Spleen (tissue), 11 donors: ENCODE results near the gene PLCB3. TPM values are rescaled to one million over a fixed set of nuclear protein-coding genes. Genes with fewer than 3 reads are reported as not detected.

Experiments used
- DNase-seq: peaks from one replicate; pipeline ENCODE4 v3.0.0-alpha.2; 2020
- H3K27ac ChIP-seq, 8 donors: fragments of 200-600 bp; sonication (generic) in 7 of 8; 1 replicate in 4 of 8; 2 replicates in 4 of 8; pipeline versions ENCODE4 v1.5.0 to v1.8.0; 2016 to 2021; ENCODE audit warnings: inconsistent platforms in 4 of 8, mild to moderate bottlenecking in 4 of 8, moderate library complexity in 1 of 8
- H3K27me3 ChIP-seq, 7 donors: fragments of 200-600 bp; sonication (generic) in 6 of 7; replicated peaks in 1 of 7; 1 replicate in 4 of 7; 2 replicates in 3 of 7; pipeline versions ENCODE4 v1.5.0 to v1.8.0; 2016 to 2021; ENCODE audit warnings: inconsistent platforms in 3 of 7, mild to moderate bottlenecking in 1 of 7
- H3K36me3 ChIP-seq, 6 donors: fragments of 200-600 bp; sonication (generic) in 5 of 6; 1 replicate in 4 of 6; 2 replicates in 2 of 6; pipeline versions ENCODE4 v1.5.0 to v1.8.0; 2016 to 2021; ENCODE audit warnings: inconsistent platforms in 2 of 6
- H3K4me1 ChIP-seq, 6 donors: fragments of 200-600 bp; sonication (generic) in 5 of 6; 1 replicate in 3 of 6; 2 replicates in 3 of 6; pipeline versions ENCODE4 v1.5.0 to v1.8.0; 2016 to 2021; ENCODE audit warnings: inconsistent platforms in 3 of 6
- H3K4me3 ChIP-seq, 8 donors: fragments of 200-600 bp; sonication (generic) in 7 of 8; 1 replicate in 4 of 8; 2 replicates in 4 of 8; pipeline versions ENCODE4 v1.5.0 to v1.8.0; 2016 to 2021; ENCODE audit warnings: inconsistent platforms in 4 of 8, mild to moderate bottlenecking in 4 of 8, moderate library complexity in 2 of 8
- H3K9me3 ChIP-seq, 8 donors: fragments of 200-600 bp; sonication (generic) in 7 of 8; 1 replicate in 4 of 8; 2 replicates in 4 of 8; pipeline versions ENCODE4 v1.5.0 to v1.8.0; 2016 to 2021; ENCODE audit warnings: inconsistent platforms in 4 of 8
- POLR2A ChIP-seq, 3 donors: fragments of 450-650 bp; IDR thresholded peaks; one replicate each; pipeline ENCODE4 v1.5.1; 2017; ENCODE audit warnings: antibody characterized with exemption in 3 of 3, mild to moderate bottlenecking in 1 of 3
- POLR2AphosphoS5 ChIP-seq, 3 donors: sonication (generic); formaldehyde crosslinking; IDR thresholded peaks; one replicate each; pipeline ENCODE4 v1.5.1; 2017; ENCODE audit warnings: antibody characterized with exemption in 3 of 3
- WGBS, 5 donors: extraction: QIAGEN DNeasy Blood & Tissue Kit in 3 of 5; methylation state at CpG; one replicate each; pipeline versions ENCODE4 v1.1.5 to v1.1.7; 2013 to 2018; 5-methylcytosine and 5-hydroxymethylcytosine counted together
- intact Hi-C: fragments of 100-400 bp; cut with DNase I; formaldehyde crosslinking; loops from one replicate; pipeline ENCODE4 v1.15.0; 2023; ENCODE audit warnings: low total_unique reads
- polyA plus RNA-seq, 3 donors: library from polyadenylated mRNA; stranded (reverse); fragments of 200-250 nt; gene quantifications; one replicate each; pipeline ENCODE4 v1.2.1, GENCODE V29; 2013
- total RNA-seq, 7 donors: library from RNA; depleted of rRNA in 3 of 7; stranded (reverse); fragments of >200 nt in 3 of 7; fragmentation: NEBNext Ultra II Directional in 4 of 7; extraction: Animal tissue kit (Norgen Biotek cat#: 25700) in 4 of 7; gene quantifications; one replicate each; pipeline versions ENCODE4 v1.1.0 to v1.2.1, GENCODE V29; 2016 to 2021
- TF ChIP-seq, protein P1 (sequence below), 11 experiments: fragments of 200-600 bp in 7 of 11; fragments of 450-650 bp in 4 of 11; sonication (generic) in 4 of 11; IDR thresholded peaks in 8 of 11; conservative IDR thresholded peaks in 3 of 11; 1 replicate in 7 of 11; 2 replicates in 4 of 11; pipeline versions ENCODE4 v1.4.0 to v1.8.0; 2016 to 2021; ENCODE audit warnings: antibody characterized with exemption in 11 of 11, inconsistent platforms in 4 of 11, mild to moderate bottlenecking in 1 of 11
- donor health status: healthy with polysubstance abuse.
- donor health status: DM: no; HTN: no; CAD: no; lungs with moderate emphysema.
- donor health status: DM: no; HTN: no; CAD: no.
- donor health status: Bipolar disorder and iron deficiency.
- donor health status: healthy.
- donor health status: DM: no; HTN: no; CAD: no.
- donor health status: DM: yes; HTN: yes; CAD: no.

The PLCB3 gene
- total and polyA plus RNA-seq, 10 donors, result 3.8 to 28.3 (median 21.1) TPM

GRCh38 chr11:64223001-64223651 is 28.2 kb upstream of the PLCB3 start:
- peaks cover 23 to 82% (median 45%) of the 10 kb centered on the region in 6 donors for H3K4me1 ChIP-seq
- WGBS, 5 donors, result 60 to 87% (median 74%) methylated on average over 14 to 24 of the region's 24 CpGs
- intact Hi-C loops, result no loop called here
- no peaks in the 10 kb centered on the region for H3K9me3 ChIP-seq
- H3K27ac ChIP-seq, result peak overlapping the region in 6 of 8 donors; percentile 48 to 98 (median 83)
- peaks cover 0 to 67% (median 50%) of the 10 kb centered on the region in 6 donors for H3K36me3 ChIP-seq
- no peak overlapping the region for H3K4me3 ChIP-seq
- TF ChIP-seq POLR2A (IDR thresholded peaks at IDR 0.05) (no peak), POLR2AphosphoS5 (IDR thresholded peaks at IDR 0.05) (peak; percentile 54 to 83 (median 65))
- DNase-seq, result no peak
- H3K27me3 ChIP-seq, result no peaks in the 10 kb centered on the region

DNA sequence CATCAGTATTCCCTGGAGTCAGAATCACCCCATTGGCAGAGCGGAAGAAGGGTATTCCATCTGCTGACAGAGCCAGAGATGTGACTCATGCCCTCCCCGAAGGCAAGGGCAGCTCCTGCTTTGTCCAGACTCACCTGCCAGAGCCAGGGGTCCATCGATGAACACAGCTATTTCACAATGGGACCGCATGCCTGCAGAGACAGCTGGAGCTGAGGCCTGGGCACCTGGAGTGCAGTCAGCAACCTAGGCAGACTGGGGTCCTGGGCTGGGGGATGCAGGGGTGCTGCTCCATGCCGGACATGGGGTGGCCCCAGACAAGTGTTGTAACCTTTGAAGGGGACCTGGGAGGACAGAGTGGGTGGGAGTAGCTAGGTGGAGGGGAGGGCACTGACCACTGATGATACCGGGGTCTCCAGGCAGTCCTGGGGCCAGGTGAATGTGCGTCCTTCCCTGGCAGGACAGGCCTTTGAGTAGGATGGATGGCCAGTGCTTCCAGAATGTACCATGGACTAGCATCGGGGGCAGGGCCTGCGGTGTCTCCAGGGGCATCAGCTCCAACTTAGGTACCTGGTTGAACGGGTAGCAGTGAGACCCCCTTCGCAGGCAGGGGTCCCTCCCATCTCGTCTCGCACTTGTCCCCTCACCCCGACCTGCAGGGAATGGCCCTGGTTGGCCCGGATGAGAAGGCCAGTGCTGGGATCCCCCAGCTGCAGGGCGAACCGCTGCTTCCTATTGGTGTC is 27.0 kb upstream of the PLCB3 start:
- 84 to 92% (median 90%) methylated on average over 11 to 17 of the region's 17 CpGs for WGBS, 5 donors
- intact Hi-C loops, result no loop called here
- H3K27ac ChIP-seq, result peak overlapping the region in 5 of 8 donors; percentile 94 to 98 (median 98)
- no peak for TF ChIP-seq POLR2A (IDR thresholded peaks at IDR 0.05)
- peak; percentile 39 to 73 (median 44) for TF ChIP-seq POLR2AphosphoS5 (IDR thresholded peaks at IDR 0.05)
- TF ChIP-seq, protein P1, sequence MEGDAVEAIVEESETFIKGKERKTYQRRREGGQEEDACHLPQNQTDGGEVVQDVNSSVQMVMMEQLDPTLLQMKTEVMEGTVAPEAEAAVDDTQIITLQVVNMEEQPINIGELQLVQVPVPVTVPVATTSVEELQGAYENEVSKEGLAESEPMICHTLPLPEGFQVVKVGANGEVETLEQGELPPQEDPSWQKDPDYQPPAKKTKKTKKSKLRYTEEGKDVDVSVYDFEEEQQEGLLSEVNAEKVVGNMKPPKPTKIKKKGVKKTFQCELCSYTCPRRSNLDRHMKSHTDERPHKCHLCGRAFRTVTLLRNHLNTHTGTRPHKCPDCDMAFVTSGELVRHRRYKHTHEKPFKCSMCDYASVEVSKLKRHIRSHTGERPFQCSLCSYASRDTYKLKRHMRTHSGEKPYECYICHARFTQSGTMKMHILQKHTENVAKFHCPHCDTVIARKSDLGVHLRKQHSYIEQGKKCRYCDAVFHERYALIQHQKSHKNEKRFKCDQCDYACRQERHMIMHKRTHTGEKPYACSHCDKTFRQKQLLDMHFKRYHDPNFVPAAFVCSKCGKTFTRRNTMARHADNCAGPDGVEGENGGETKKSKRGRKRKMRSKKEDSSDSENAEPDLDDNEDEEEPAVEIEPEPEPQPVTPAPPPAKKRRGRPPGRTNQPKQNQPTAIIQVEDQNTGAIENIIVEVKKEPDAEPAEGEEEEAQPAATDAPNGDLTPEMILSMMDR (IDR thresholded peaks at IDR 0.05 in 8 of 11, conservative IDR thresholded peaks at IDR 0.05 in 3 of 11), result no peak
- H3K36me3 ChIP-seq, result peaks cover 0 to 59% (median 41%) of the 10 kb centered on the region in 6 donors
- DNase-seq, result peak; percentile 84
- H3K4me1 ChIP-seq, result peaks cover 27 to 84% (median 56%) of the 10 kb centered on the region in 6 donors
- H3K4me3 ChIP-seq, result peak overlapping the region in 1 of 8 donors; percentile 97
- H3K27me3 ChIP-seq, result no peaks in the 10 kb centered on the region
- H3K9me3 ChIP-seq, result no peaks in the 10 kb centered on the region

DNA sequence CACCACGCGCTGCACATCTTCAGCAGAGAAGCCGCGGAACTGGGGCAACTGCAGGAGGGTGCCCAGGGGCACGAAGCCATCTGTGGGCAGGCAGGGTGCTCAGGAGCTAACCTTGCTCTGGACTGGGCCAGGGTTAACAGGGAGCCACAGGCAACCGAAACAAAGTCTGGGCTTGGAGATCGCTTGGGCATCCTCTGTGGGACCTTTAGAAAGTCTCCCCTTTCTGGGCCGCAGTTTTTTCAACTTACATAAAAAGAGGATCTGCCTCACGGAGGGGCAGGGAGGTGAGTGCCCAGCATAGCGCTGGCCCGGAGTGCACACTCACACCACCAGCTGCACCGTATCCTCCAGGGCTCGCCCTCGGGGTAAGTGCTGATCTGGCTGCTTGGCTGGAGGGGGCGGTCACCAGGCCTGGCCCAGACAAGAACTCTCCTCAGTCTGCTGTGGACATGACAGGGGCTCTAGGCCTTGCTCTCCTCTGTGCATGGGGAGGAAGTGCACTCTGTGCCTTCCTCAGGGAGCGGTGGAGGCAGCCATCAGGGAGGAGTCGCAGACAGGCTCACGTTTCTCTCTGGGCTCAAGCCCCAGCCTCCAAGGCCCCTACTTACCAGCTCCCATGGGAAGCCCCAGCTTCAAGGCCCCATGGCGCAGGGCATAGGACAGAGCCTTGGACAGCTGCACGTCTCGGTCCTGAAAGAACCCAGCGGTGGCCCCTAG is 26.3 kb upstream of the PLCB3 start:
- TF ChIP-seq POLR2AphosphoS5 (IDR thresholded peaks at IDR 0.05) (peak; percentile 44 to 77 (median 58)), POLR2A (IDR thresholded peaks at IDR 0.05) (no peak)
- TF ChIP-seq, protein P1 (IDR thresholded peaks at IDR 0.05 in 8 of 11, conservative IDR thresholded peaks at IDR 0.05 in 3 of 11), result peak in 1 of 11 experiments; percentile 2

More for the DNA sequence above, 26.3 kb upstream of the PLCB3 start:
- H3K4me1 ChIP-seq, result peaks cover 34 to 91% (median 63%) of the 10 kb centered on the region in 6 donors
- DNase-seq, result peak; percentile 84
- no peaks in the 10 kb centered on the region for H3K9me3 ChIP-seq
- H3K27ac ChIP-seq, result peak overlapping the region in 7 of 8 donors; percentile 89 to 98 (median 94)
- H3K36me3 ChIP-seq, result peaks cover 0 to 54% (median 34%) of the 10 kb centered on the region in 6 donors
- no peaks in the 10 kb centered on the region for H3K27me3 ChIP-seq
- 60 to 91% (median 62%) methylated on average over 9 to 22 of the region's 22 CpGs for WGBS, 5 donors
- H3K4me3 ChIP-seq, result peak overlapping the region; percentile 72 to 97 (median 75)
- intact Hi-C loops, result no loop called here
